Fibroblast of mammary gland (primary cell): ENCODE results near the gene MUC5B.

Experiments used
- DNase-seq: peaks from one replicate; pipeline ENCODE4 v3.0.0-alpha.2; 2010; ENCODE audit warnings: low read depth
- H3K4me3 ChIP-seq: 2 replicates; pipeline ENCODE4 v1.5.1; 2011; ENCODE audit warnings: low read depth, mild to moderate bottlenecking, low read length, moderate library complexity; ENCODE audit not compliant: control insufficient read depth
- CTCF ChIP-seq: conservative IDR thresholded peaks from 2 replicates; pipeline ENCODE4 v1.5.1; 2011; ENCODE audit warnings: low read depth, low read length, inconsistent platforms; ENCODE audit not compliant: control insufficient read depth, insufficient read depth

The MUC5B gene

GRCh38 chr11:1198561-1199240, 24.2 kb upstream of the MUC5B start:
- TF ChIP-seq CTCF = no peak
- no peak for DNase-seq
- H3K4me3 ChIP-seq = no peak overlapping the region

GRCh38 chr11:1199241-1199750, 23.6 kb upstream of the MUC5B start:
- no peak overlapping the region for H3K4me3 ChIP-seq
- no peak for TF ChIP-seq CTCF
- DNase-seq = no peak

GRCh38 chr11:1199751-1200610, 22.9 kb upstream of the MUC5B start:
- no peak overlapping the region for H3K4me3 ChIP-seq
- no peak for DNase-seq
- TF ChIP-seq CTCF = no peak

GRCh38 chr11:1200611-1201191, 22.2 kb upstream of the MUC5B start:
- no peak for TF ChIP-seq CTCF
- no peak overlapping the region for H3K4me3 ChIP-seq
- no peak for DNase-seq

GRCh38 chr11:1201395-1202153, 21.3 kb upstream of the MUC5B start:
- no peak for TF ChIP-seq CTCF
- peak; percentile 3 for DNase-seq
- no peak overlapping the region for H3K4me3 ChIP-seq

- no peak overlapping the region for H3K4me3 ChIP-seq
- no peak for TF ChIP-seq CTCF
- no peak for DNase-seq
These were observed 20.6 kb upstream of the MUC5B start for GRCh38 chr11:1202154-1202775.
